CD8-positive, alpha-beta memory T cell (primary cell): Measurements from ENCODE around the gene RSPO4. TPM values are rescaled to one million over a fixed set of nuclear protein-coding genes. Genes with fewer than 3 reads are reported as not detected.

Experiments
- polyA plus RNA-seq: library from polyadenylated mRNA; unstranded; fragments of 300-500 nt; fragmentation: Illumina TruSeq; gene quantifications from one replicate; pipeline ENCODE4 v1.2.3, GENCODE V29; 2021
- total RNA-seq, 2 experiments: library from RNA; stranded (reverse); gene quantifications; one replicate each; pipeline ENCODE4 v1.2.3, GENCODE V29; 2021

The RSPO4 gene
- total and polyA plus RNA-seq, 3 experiments from 2014 or later = not detected

Other genes starting within 250 kb of the RSPO4 start
- gene SLC52A3, start 233.8 kb downstream of the RSPO4 start, total RNA-seq = not detected
- gene SLC52A3, start 233.8 kb downstream of the RSPO4 start, polyA plus RNA-seq = not detected
- 10 to 100 TPM; 13.3 to 15.0 TPM for gene FAM110A, start 168.6 kb downstream of the RSPO4 start, total RNA-seq
- 14.9 TPM for gene FAM110A, start 168.6 kb downstream of the RSPO4 start, polyA plus RNA-seq
- gene ANGPT4, start 86.0 kb downstream of the RSPO4 start, total RNA-seq = not detected
- gene ANGPT4, start 86.0 kb downstream of the RSPO4 start, polyA plus RNA-seq = not detected
- 100 to 1,000 TPM; 169 to 189 TPM for gene PSMF1, start 116.3 kb upstream of the RSPO4 start, total RNA-seq
- gene PSMF1, start 116.3 kb upstream of the RSPO4 start, polyA plus RNA-seq = 185 TPM
- under 1 TPM in 1 of 2 experiments, not detected in 1; 0.18 TPM for gene TMEM74B, start 182.7 kb upstream of the RSPO4 start, total RNA-seq
- gene TMEM74B, start 182.7 kb upstream of the RSPO4 start, polyA plus RNA-seq = not detected
- gene C20orf202, start 201.1 kb upstream of the RSPO4 start, total RNA-seq = not detected
- not detected for gene C20orf202, start 201.1 kb upstream of the RSPO4 start, polyA plus RNA-seq
- not detected for gene RAD21L1, start 223.7 kb upstream of the RSPO4 start, total RNA-seq
- not detected for gene RAD21L1, start 223.7 kb upstream of the RSPO4 start, polyA plus RNA-seq